Measurements from ENCODE around the gene ANAPC4. TPM values are rescaled to one million over a fixed set of nuclear protein-coding genes. Genes with fewer than 3 reads are reported as not detected.

The ANAPC4 gene
- polyA plus RNA-seq, 2 of the 4 experiments (the other 2 are of a cell fraction), result 15.7 to 21.2 TPM

DNA sequence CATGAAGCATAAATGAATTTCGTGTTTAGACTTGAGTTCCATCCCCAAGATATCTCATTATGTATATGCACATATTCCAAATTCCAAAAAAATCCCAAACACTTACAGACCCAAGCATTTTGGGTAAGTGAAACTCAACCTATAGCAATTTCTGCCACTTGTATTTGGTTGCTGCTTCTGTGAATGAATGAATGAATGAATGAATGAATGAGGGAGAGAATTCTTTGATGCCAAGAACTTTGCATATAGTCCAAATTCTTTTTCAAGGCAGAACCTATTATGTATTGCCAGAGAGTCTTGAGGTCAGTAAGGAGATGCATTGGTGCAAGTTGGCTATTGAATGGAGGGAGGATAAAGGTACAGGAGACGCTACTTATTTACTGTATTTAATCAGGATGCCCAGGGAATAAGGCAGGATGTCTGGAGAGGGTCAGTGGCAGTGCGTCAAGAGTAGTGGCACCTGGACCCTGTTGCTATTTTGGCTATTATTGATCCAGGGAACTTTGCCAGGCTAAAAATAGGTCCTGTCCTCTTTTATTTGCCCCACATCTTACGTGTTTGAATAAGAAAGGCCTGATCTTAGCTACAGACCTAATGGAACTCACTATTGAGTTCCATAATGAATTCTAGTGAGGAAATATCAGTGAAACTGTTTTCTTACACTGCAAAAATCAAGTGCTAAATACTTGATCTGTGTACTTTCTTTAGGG is 33.9 kb downstream of the ANAPC4 start:
- FAIRE-seq, result no peak

DNA sequence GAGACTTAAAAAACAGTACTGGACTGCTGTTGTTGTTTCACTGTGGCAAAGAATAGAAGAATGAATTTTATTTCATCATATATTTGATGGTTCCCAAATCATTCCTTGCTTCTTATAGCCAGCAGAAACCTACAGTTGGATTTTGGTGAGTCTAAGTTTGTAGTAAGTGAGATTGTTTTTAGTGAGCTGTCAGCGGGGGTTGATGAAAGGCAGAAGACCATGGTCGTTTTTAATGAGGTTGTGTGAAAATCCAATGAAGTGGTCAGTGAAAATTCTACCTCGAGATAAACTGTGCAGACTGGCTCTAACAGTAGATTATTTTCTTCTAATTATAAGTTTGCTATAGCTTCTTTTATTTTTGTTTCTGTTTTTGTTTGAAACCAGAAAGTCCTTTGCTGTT is 36.2 kb downstream of the ANAPC4 start:
- no peak for TF ChIP-seq HDAC2 (IDR thresholded peaks at IDR 0.05)
- FAIRE-seq (no peak), ATAC-seq (no peak), DNase-seq (ENCODE audit: low read depth in 1 of 2, low spot score in 1 of 2) (no peak)
- POLR2A ChIA-PET, result no interaction called here
- no peaks in the 10 kb centered on the region for H3K4me1 ChIP-seq
- no peaks in the 10 kb centered on the region for H3K9me3 ChIP-seq
- no peak overlapping the region for H3K27ac ChIP-seq
- H3K4me3 ChIP-seq, result no peak overlapping the region
- H3K4me2 ChIP-seq, result no peak overlapping the region
- CTCF ChIA-PET, result interaction anchor here (1.2 to 1.5 kb wide), 2 partner anchors 10 to 27 kb away, joined by 4 read pairs; no protein-coding TSS in a partner anchor
- 80% methylated on average over 3 of the region's 3 CpGs for WGBS (ENCODE audit: missing lambda C conversion rate)

More for the DNA sequence above, 33.9 kb downstream of the ANAPC4 start:
- TF ChIP-seq RNF2 (IDR thresholded peaks at IDR 0.05; ENCODE audit: borderline replicate concordance, low read depth) (no peak), BCL3 (IDR thresholded peaks at IDR 0.05) (no peak), HOXB13 (CRISPR knock-in tag; IDR thresholded peaks at IDR 0.05; ENCODE audit: low read depth) (no peak), ZNF302 (CRISPR knock-in tag; IDR thresholded peaks at IDR 0.05) (no peak), NR3C1 (IDR thresholded peaks at IDR 0.05) (no peak), SREBF2 (IDR thresholded peaks at IDR 0.05) (no peak), HOXB5 (CRISPR knock-in tag; IDR thresholded peaks at IDR 0.05) (no peak)
- TF ChIP-seq, protein P1, sequence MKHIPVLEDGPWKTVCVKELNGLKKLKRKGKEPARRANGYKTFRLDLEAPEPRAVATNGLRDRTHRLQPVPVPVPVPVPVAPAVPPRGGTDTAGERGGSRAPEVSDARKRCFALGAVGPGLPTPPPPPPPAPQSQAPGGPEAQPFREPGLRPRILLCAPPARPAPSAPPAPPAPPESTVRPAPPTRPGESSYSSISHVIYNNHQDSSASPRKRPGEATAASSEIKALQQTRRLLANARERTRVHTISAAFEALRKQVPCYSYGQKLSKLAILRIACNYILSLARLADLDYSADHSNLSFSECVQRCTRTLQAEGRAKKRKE (CRISPR knock-in tag; IDR thresholded peaks at IDR 0.05; ENCODE audit: low read depth), result no peak
- no peak for ATAC-seq
- Histone ChIP-seq H3K4me3 (no peak overlapping the region), H3K9me3 (no peaks in the 10 kb centered on the region), H3K4me2 (no peak overlapping the region), H3K27ac (no peak overlapping the region), H3K4me1 (no peaks in the 10 kb centered on the region)
- CTCF ChIA-PET, result interaction anchor here (1.2 kb wide), 1 partner anchor 30 kb away, joined by 4 read pairs; no protein-coding TSS in a partner anchor
- 83% methylated on average over 4 of the region's 4 CpGs for WGBS (ENCODE audit: missing lambda C conversion rate)
- no peak for DNase-seq (ENCODE audit: low read depth in 1 of 2, low spot score in 1 of 2)
- POLR2A ChIA-PET, result no interaction called here

DNA sequence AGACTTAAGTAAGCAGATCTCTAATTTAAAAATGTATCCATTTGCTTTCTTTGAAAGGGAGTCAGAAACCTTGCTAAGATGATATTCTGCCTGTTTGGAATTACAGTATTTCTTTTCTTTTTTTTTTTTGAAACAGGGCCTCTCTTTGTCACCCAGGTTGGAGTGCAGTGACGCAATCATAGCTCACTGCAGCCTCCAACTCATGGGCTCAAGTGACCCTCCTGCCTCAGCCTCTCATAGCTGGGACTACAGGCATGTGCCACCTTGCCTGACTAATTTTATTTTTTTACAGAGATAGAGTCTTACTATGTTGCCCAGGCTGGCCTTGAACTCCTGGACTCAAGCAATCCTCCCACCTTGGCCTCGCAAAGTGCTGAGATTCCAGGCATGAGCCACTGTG is 40.0 kb downstream of the ANAPC4 start:
- DNase-seq (ENCODE audit: low read depth in 1 of 2, low spot score in 1 of 2) (no peak), FAIRE-seq (no peak), ATAC-seq (no peak)
- Histone ChIP-seq H3K4me2 (no peak overlapping the region), H3K27ac (no peak overlapping the region), H3K4me1 (no peaks in the 10 kb centered on the region), H3K9me3 (no peaks in the 10 kb centered on the region), H3K4me3 (no peak overlapping the region)
- ChIA-PET POLR2A (no interaction called here), CTCF (interaction anchor here (0.6 kb wide), 1 partner anchor 709 kb away, joined by 3 read pairs; no protein-coding TSS in a partner anchor)
- TF ChIP-seq ZFP36 (IDR thresholded peaks at IDR 0.05; ENCODE audit: borderline replicate concordance, partially characterized antibody) (no peak), REST (IDR thresholded peaks at IDR 0.05) (no peak), JUN (IDR thresholded peaks at IDR 0.05) (no peak), NPAS2 (CRISPR knock-in tag; IDR thresholded peaks at IDR 0.05; ENCODE audit: borderline replicate concordance) (no peak), KDM1A (IDR thresholded peaks at IDR 0.05; ENCODE audit: low read depth) (no peak), KDM5A (IDR thresholded peaks at IDR 0.05) (no peak), ESRRA (IDR thresholded peaks at IDR 0.05; ENCODE audit: borderline replicate concordance, low read length) (no peak), JUNB (IDR thresholded peaks at IDR 0.05) (no peak), TFCP2L1 (CRISPR knock-in tag; IDR thresholded peaks at IDR 0.05) (no peak), BCL3 (IDR thresholded peaks at IDR 0.05) (no peak), SMC3 (IDR thresholded peaks at IDR 0.05) (no peak), CBX2 (IDR thresholded peaks at IDR 0.05; ENCODE audit: borderline replicate concordance, low read depth) (no peak), CHD4 (IDR thresholded peaks at IDR 0.05; ENCODE audit: borderline replicate concordance) (no peak), HEYL (CRISPR knock-in tag; IDR thresholded peaks at IDR 0.05) (no peak), PHF8 (IDR thresholded peaks at IDR 0.05; ENCODE audit: borderline replicate concordance, low read depth) (no peak), CBX8 (IDR thresholded peaks at IDR 0.05) (no peak), HOXA7 (CRISPR knock-in tag; IDR thresholded peaks at IDR 0.05) (no peak)
- WGBS (ENCODE audit: missing lambda C conversion rate), result 93% methylated on average over 2 of the region's 2 CpGs
